Endothelial cell of umbilical vein (primary cell): Measurements from ENCODE around the gene CD276. TPM values are rescaled to one million over a fixed set of nuclear protein-coding genes. Genes with fewer than 3 reads are reported as not detected.

Experiments used
- BruUV-seq: library from RNA; stranded (reverse); fragments of 400-500 nt; replicated peaks from 2 replicates; lab custom pipeline; 2021; lab: Mats Ljungman, UMichigan
- CTCF ChIA-PET: fragments of 300-600, 350-600 bp; sonication (Branson Sonifier 250); formaldehyde crosslinking; loops from one replicate; lab custom pipeline; 2021; ENCODE audit warnings: antibody characterized with exemption, inconsistent platforms; lab: Charles Lee
- POLR2A ChIA-PET: fragments of 300-600, 350-600 bp; sonication (Branson Sonifier 250); formaldehyde crosslinking; loops from one replicate; lab custom pipeline; 2021; ENCODE audit warnings: antibody characterized with exemption, inconsistent platforms; lab: Charles Lee
- DNase-seq: peaks from one replicate; pipeline ENCODE4 v3.0.0-alpha.2; 2011; ENCODE audit warnings: low read depth, low spot score
- FAIRE-seq: peaks from 2 replicates; lab custom pipeline; 2011; peaks lifted over from hg19 to GRCh38; lab: Jason Lieb, UNC
- H2AFZ ChIP-seq: 2 replicates; pipeline ENCODE4 v1.6.0; 2012; ENCODE audit warnings: low read depth, low read length, control low read depth, inconsistent platforms
- H3K27ac ChIP-seq: 2 replicates; pipeline ENCODE4 v1.5.1; 2011; ENCODE audit warnings: low read depth, mild to moderate bottlenecking, control low read depth, low read length, moderate library complexity; ENCODE audit not compliant: insufficient read depth
- H3K27me3 ChIP-seq, 2 experiments: 2 replicates each; pipeline versions ENCODE4 v1.6.0 to v1.6.1; 2011; ENCODE audit warnings: low read length in 2 of 2, mixed read lengths in 1 of 2; ENCODE audit not compliant: control insufficient read depth in 2 of 2, insufficient read depth in 2 of 2
- H3K36me3 ChIP-seq, 2 experiments: 2 replicates in 1 of 2; 3 replicates in 1 of 2; pipeline ENCODE4 v1.5.1; 2011; ENCODE audit warnings: low read length in 2 of 2, mild to moderate bottlenecking in 1 of 2, moderate library complexity in 1 of 2; ENCODE audit not compliant: control insufficient read depth in 2 of 2, insufficient read depth in 2 of 2; ENCODE audit errors: extremely low read depth in 1 of 2
- H3K4me1 ChIP-seq: 3 replicates; pipeline ENCODE4 v1.5.1; 2011; ENCODE audit warnings: mild to moderate bottlenecking, low read length; ENCODE audit not compliant: control insufficient read depth, insufficient read depth; ENCODE audit errors: extremely low read depth
- H3K4me2 ChIP-seq: 2 replicates; pipeline ENCODE4 v1.6.1; 2011; ENCODE audit warnings: low read length, control low read depth, mixed read lengths; ENCODE audit not compliant: insufficient read depth
- H3K4me3 ChIP-seq, 3 experiments: fragments of 200-600 bp in 1 of 3; sonication (generic), shearing (Covaris generic) in 1 of 3; replicated peaks in 1 of 3; 2 replicates each; pipeline ENCODE4 v1.5.1; 2011 to 2016; ENCODE audit warnings: control low read depth in 3 of 3, low read length in 3 of 3, mild to moderate bottlenecking in 2 of 3, inconsistent platforms in 1 of 3, low read depth in 1 of 3, moderate library complexity in 1 of 3; ENCODE audit not compliant: insufficient read depth in 1 of 3
- H3K79me2 ChIP-seq: 2 replicates; pipeline ENCODE4 v1.6.0; 2012; ENCODE audit warnings: low read length, inconsistent platforms; ENCODE audit not compliant: control insufficient read depth, insufficient read depth
- H3K9ac ChIP-seq: replicated peaks from 2 replicates; pipeline ENCODE3; 2011; ENCODE audit warnings: low read length, control low read depth; ENCODE audit not compliant: insufficient read depth; ENCODE audit errors: extremely low read depth
- H3K9me1 ChIP-seq: replicated peaks from 3 replicates; pipeline ENCODE4 v1.6.0; 2011; ENCODE audit warnings: mild to moderate bottlenecking, low read length; ENCODE audit not compliant: control insufficient read depth, insufficient read depth; ENCODE audit errors: extremely low read depth
- H3K9me3 ChIP-seq: replicated peaks from 2 replicates; pipeline ENCODE4 v1.5.1; 2012; ENCODE audit warnings: low read length, inconsistent platforms; ENCODE audit not compliant: control insufficient read depth, insufficient read depth
- H4K20me1 ChIP-seq: replicated peaks from 2 replicates; pipeline ENCODE3; 2011; ENCODE audit warnings: mild to moderate bottlenecking, low read length; ENCODE audit not compliant: control insufficient read depth, insufficient read depth; ENCODE audit errors: extremely low read depth
- EZH2 ChIP-seq: IDR thresholded peaks from 2 replicates; pipeline ENCODE4 v1.6.1; 2012; ENCODE audit warnings: borderline replicate concordance, low read depth, mild to moderate bottlenecking, moderate library complexity, low read length, inconsistent platforms; ENCODE audit not compliant: severe bottlenecking
- FOS ChIP-seq: IDR thresholded peaks from 2 replicates; pipeline ENCODE4 v1.6.1; 2011; ENCODE audit warnings: mild to moderate bottlenecking, low read length, moderate library complexity, borderline replicate concordance; ENCODE audit not compliant: insufficient read depth
- JUN ChIP-seq: IDR thresholded peaks from 2 replicates; pipeline ENCODE4 v1.6.1; 2011; ENCODE audit warnings: borderline replicate concordance, low read depth; ENCODE audit not compliant: insufficient read length, insufficient read depth
- MYC ChIP-seq: IDR thresholded peaks from one replicate; pipeline ENCODE4 v1.6.1; 2011; ENCODE audit warnings: mild to moderate bottlenecking, low read depth, low read length
- POLR2A ChIP-seq: IDR thresholded peaks from 2 replicates; pipeline ENCODE4 v1.6.1; 2012; ENCODE audit warnings: low read depth, mild to moderate bottlenecking, control low read depth, low read length
- dilution Hi-C: fragments of 300-500 bp; cut with MboI; formaldehyde crosslinking; loops from one replicate; pipeline ENCODE4 v1.15.0; 2019; ENCODE audit warnings: low sequenced_read_pairs; ENCODE audit not compliant: extremely low pct_ligation_motif_present
- intact Hi-C: fragments of 100-400 bp; cut with micrococcal nuclease; formaldehyde crosslinking; loops from one replicate; pipeline ENCODE4 v1.10.0; 2022
- polyA plus RNA-seq, 4 experiments: library from polyadenylated mRNA; depleted of rRNA in 3 of 4; stranded (reverse) in 3 of 4; unstranded in 1 of 4; fragments of >200 nt; gene quantifications; 2 replicates each; pipeline versions ENCODE4 v1.2.1 to v1.2.3, GENCODE V29; 2011 to 2012; ENCODE audit warnings: missing spikeins in 1 of 4
- total RNA-seq: library from RNA; stranded (reverse); gene quantifications from 2 replicates; pipeline ENCODE4 v1.2.3, GENCODE V29; 2021
- TF ChIP-seq, protein P1 (sequence below), 2 donors: IDR thresholded peaks; 1 replicate in 1 of 2; 2 replicates in 1 of 2; pipeline ENCODE4 v1.5.1; 2011; ENCODE audit warnings: low read length in 2 of 2, mild to moderate bottlenecking in 2 of 2, moderate library complexity in 2 of 2, control low read depth in 1 of 2, inconsistent platforms in 1 of 2, low read depth in 1 of 2; ENCODE audit not compliant: insufficient read depth in 1 of 2; ENCODE audit errors: extremely low read depth in 1 of 2

CD276 gene
- total and polyA plus RNA-seq, 2 donors (not counting 3 experiments of a cell fraction or from before 2014, with no cell fraction given): 73.6 to 85.7 TPM

DNA sequence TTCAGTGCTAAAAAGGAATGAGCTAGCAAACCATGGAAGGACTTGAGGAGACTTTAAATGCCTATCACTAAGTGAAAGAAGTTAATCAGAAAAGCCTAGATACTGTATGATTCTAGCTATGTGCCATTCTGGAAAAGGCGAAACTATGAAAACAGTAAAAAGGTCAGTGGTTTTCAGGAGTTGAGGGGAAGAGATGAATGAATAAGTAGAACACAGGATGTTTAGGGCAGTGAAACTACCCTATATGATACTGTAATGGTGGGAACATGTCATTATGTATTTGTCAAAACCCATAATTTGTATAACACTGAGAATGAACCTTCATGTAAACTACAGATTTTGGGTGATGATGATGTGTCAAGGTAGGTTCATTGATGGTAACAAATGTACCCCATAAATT is 9.6 kb upstream of the CD276 start:
- CTCF ChIA-PET: no interaction called here
- TF ChIP-seq MYC: no peak
- TF ChIP-seq, protein P1, sequence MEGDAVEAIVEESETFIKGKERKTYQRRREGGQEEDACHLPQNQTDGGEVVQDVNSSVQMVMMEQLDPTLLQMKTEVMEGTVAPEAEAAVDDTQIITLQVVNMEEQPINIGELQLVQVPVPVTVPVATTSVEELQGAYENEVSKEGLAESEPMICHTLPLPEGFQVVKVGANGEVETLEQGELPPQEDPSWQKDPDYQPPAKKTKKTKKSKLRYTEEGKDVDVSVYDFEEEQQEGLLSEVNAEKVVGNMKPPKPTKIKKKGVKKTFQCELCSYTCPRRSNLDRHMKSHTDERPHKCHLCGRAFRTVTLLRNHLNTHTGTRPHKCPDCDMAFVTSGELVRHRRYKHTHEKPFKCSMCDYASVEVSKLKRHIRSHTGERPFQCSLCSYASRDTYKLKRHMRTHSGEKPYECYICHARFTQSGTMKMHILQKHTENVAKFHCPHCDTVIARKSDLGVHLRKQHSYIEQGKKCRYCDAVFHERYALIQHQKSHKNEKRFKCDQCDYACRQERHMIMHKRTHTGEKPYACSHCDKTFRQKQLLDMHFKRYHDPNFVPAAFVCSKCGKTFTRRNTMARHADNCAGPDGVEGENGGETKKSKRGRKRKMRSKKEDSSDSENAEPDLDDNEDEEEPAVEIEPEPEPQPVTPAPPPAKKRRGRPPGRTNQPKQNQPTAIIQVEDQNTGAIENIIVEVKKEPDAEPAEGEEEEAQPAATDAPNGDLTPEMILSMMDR (IDR thresholded peaks at IDR 0.05; ENCODE audit: extremely low read depth in 1 of 2, insufficient read depth in 1 of 2, low read depth in 1 of 2, low read length in 2 of 2): no peak
- TF ChIP-seq JUN: no peak
- no peak for TF ChIP-seq POLR2A
- no peak for TF ChIP-seq EZH2
- TF ChIP-seq FOS: no peak
- no peaks in the 10 kb centered on the region for H3K79me2 ChIP-seq
- FAIRE-seq: no peak
- H3K9ac ChIP-seq: no peak overlapping the region
- no peak overlapping the region for H3K27ac ChIP-seq
- DNase-seq: no peak
- H3K4me1 ChIP-seq: no peaks in the 10 kb centered on the region
- no peaks in the 10 kb centered on the region for H3K9me3 ChIP-seq
- H3K4me2 ChIP-seq: no peak overlapping the region
- H3K4me3 ChIP-seq: no peak overlapping the region
- BruUV-seq: no TSS peak
- dilution Hi-C loops: no loop called here
- H3K27me3 ChIP-seq: peaks cover 23 to 44% of the 10 kb centered on the region in 2 experiments
- H3K36me3 ChIP-seq: no peaks in the 10 kb centered on the region
- POLR2A ChIA-PET: no interaction called here
- no peaks in the 10 kb centered on the region for H4K20me1 ChIP-seq
- H3K9me1 ChIP-seq: no peaks in the 10 kb centered on the region
- intact Hi-C loops: no loop called here
- no peak overlapping the region for H2AFZ ChIP-seq

DNA sequence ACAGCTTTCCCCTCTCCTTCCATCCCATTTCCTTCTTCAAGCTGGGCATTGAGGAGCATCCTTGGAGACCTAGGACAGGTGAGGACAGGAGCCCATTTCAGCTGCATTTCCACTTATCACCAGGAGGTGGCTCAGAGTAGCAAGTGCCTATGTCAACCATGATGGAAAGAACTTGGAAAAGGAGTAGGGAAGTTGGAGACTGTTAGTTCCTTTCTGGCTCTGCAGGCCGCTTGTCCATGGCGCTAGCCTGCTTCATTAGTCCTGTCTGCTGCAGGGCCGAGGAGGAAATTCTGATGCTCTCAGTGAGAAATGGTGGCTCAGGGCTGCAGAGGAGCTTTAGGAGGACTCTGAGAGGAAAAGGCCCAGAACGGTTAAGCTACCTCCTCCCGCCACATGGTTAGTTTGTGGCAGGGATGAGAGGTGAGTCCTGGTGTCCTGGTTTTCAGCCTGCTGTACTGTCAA is 7.0 kb upstream of the CD276 start:
- Histone ChIP-seq H2AFZ (no peak overlapping the region), H3K27me3 (peaks cover 12 to 31% of the 10 kb centered on the region in 2 experiments), H3K79me2 (no peaks in the 10 kb centered on the region), H3K4me3 (no peak overlapping the region), H4K20me1 (no peaks in the 10 kb centered on the region), H3K9me3 (no peaks in the 10 kb centered on the region), H3K27ac (no peak overlapping the region), H3K36me3 (no peaks in the 10 kb centered on the region), H3K4me1 (no peaks in the 10 kb centered on the region), H3K9ac (no peak overlapping the region), H3K4me2 (no peak overlapping the region), H3K9me1 (no peaks in the 10 kb centered on the region)
- intact Hi-C loops: loop anchor here (1.0 to 2.0 kb wide), 2 partner anchors 23 to 40 kb away; no protein-coding TSS in a partner anchor
- TF ChIP-seq, protein P1 (IDR thresholded peaks at IDR 0.05; ENCODE audit: extremely low read depth in 1 of 2, insufficient read depth in 1 of 2, low read depth in 1 of 2, low read length in 2 of 2): peak; percentile 81
- no peak for TF ChIP-seq JUN
- dilution Hi-C loops: no loop called here
- ChIA-PET CTCF (interaction anchor here (0.8 to 10.8 kb wide), 23 partner anchors 8 to 371 kb away, joined by 3 to 368 read pairs (median 5); partner anchors contain the start of gene NPTN), POLR2A (no interaction called here)
- FAIRE-seq: peak; percentile 96
- DNase-seq: peak; percentile 70
- BruUV-seq: no TSS peak
